PC-3 (cell line): ENCODE results near the gene AGAP9. TPM values are rescaled to one million over a fixed set of nuclear protein-coding genes. Genes with fewer than 3 reads are reported as not detected.
"Not testable (repeated sequence)": the region's sequence is repeated elsewhere in the genome, so short reads cannot be mapped to it uniquely, and the experiment has no call there.

Experiments used
- ATAC-seq: fragments of 200-7000 bp; cut with Tn5 transposase; 2 replicates; pipeline ENCODE4 v1.9.1; 2020; ENCODE audit warnings: mild to moderate bottlenecking, moderate library complexity
- BruUV-seq: library from RNA; stranded (reverse); fragments of 400-500 nt; replicated peaks from 2 replicates; lab custom pipeline; 2021; lab: Mats Ljungman, UMichigan
- CTCF ChIA-PET: fragments of 300-600 bp; sonication (Branson Sonifier 250); formaldehyde crosslinking; loops from one replicate; lab custom pipeline; 2022; ENCODE audit warnings: antibody characterized with exemption; lab: Charles Lee
- POLR2A ChIA-PET: fragments of 300-600 bp; sonication (Branson Sonifier 250); formaldehyde crosslinking; loops from one replicate; lab custom pipeline; 2022; ENCODE audit warnings: antibody characterized with exemption; ENCODE audit not compliant: unreplicated experiment; lab: Charles Lee
- DNase-seq: peaks from one replicate; pipeline ENCODE4 v3.0.0-alpha.2; 2015
- H2AFZ ChIP-seq: fragments of 300-600 bp; sonication (generic); 2 replicates; pipeline ENCODE4 v1.6.0; 2016; ENCODE audit warnings: antibody characterized with exemption, low read length
- H3F3A ChIP-seq: fragments of 300-600 bp; sonication (generic); one replicate; pipeline ENCODE4 v1.6.0; 2017; ENCODE audit warnings: antibody characterized with exemption, low read length, control low read depth, mild to moderate bottlenecking; ENCODE audit not compliant: unreplicated experiment
- H3K27ac ChIP-seq: fragments of 300-600 bp; sonication (generic); 2 replicates; pipeline ENCODE4 v1.5.1; 2016; ENCODE audit warnings: mild to moderate bottlenecking, low read length
- H3K27me3 ChIP-seq: fragments of 300-600 bp; sonication (generic); 2 replicates; pipeline ENCODE4 v1.6.1; 2016; ENCODE audit warnings: low read length, mixed read lengths
- H3K36me3 ChIP-seq: fragments of 300-600 bp; sonication (generic); 2 replicates; pipeline ENCODE4 v1.6.1; 2016; ENCODE audit warnings: low read depth, mixed run types, low read length, mixed read lengths
- H3K4me1 ChIP-seq: fragments of 300-600 bp; sonication (generic); 2 replicates; pipeline ENCODE4 v1.5.1; 2016; ENCODE audit warnings: low read length; ENCODE audit not compliant: insufficient read depth
- H3K4me2 ChIP-seq: fragments of 300-600 bp; sonication (generic); 2 replicates; pipeline ENCODE4 v1.6.0; 2016; ENCODE audit warnings: low read length
- H3K4me3 ChIP-seq: fragments of 300-600 bp; sonication (generic); 2 replicates; pipeline ENCODE4 v1.5.1; 2016; ENCODE audit warnings: mild to moderate bottlenecking, low read length, mixed read lengths
- H3K79me2 ChIP-seq: fragments of 300-600 bp; sonication (generic); 2 replicates; pipeline ENCODE4 v1.6.1; 2017; ENCODE audit warnings: low read length, mixed read lengths
- H3K9ac ChIP-seq: fragments of 300-600 bp; sonication (generic); 2 replicates; pipeline ENCODE4 v1.6.0; 2016; ENCODE audit warnings: mild to moderate bottlenecking, low read length
- H3K9me2 ChIP-seq: fragments of 300-600 bp; sonication (generic); replicated peaks from 2 replicates; pipeline ENCODE4 v1.6.1; 2016; ENCODE audit warnings: mixed run types, low read length, mixed read lengths
- H3K9me3 ChIP-seq: fragments of 300-600 bp; sonication (generic); 2 replicates; pipeline ENCODE4 v1.6.1; 2016; ENCODE audit warnings: low read length, mixed read lengths
- H4K20me1 ChIP-seq: fragments of 300-600 bp; sonication (generic); 2 replicates; pipeline ENCODE4 v1.6.1; 2016; ENCODE audit warnings: low read length, mixed read lengths
- CTCF ChIP-seq: fragments of 300-600 bp; sonication (generic); conservative IDR thresholded peaks from 2 replicates; pipeline ENCODE4 v1.5.1; 2017; ENCODE audit warnings: antibody characterized with exemption, low read depth, mild to moderate bottlenecking, low read length
- EZH2 ChIP-seq: fragments of 300-600 bp; sonication (generic); IDR thresholded peaks from one replicate; pipeline ENCODE4 v1.6.1; 2017; ENCODE audit warnings: antibody characterized with exemption, mild to moderate bottlenecking, low read length; ENCODE audit not compliant: unreplicated experiment
- EZH2phosphoT487 ChIP-seq: fragments of 300-600 bp; sonication (generic); IDR thresholded peaks from 2 replicates; pipeline ENCODE4 v1.6.1; 2018; ENCODE audit warnings: mild to moderate bottlenecking, antibody characterized with exemption, low read length, borderline replicate concordance
- intact Hi-C: fragments of 100-400 bp; cut with micrococcal nuclease; formaldehyde crosslinking; loops from 2 replicates; pipeline ENCODE4 v1.9.0; 2023
- total RNA-seq: library from RNA; depleted of rRNA; stranded (reverse); fragments of >200 nt; gene quantifications from 2 replicates; pipeline ENCODE4 v1.2.3, GENCODE V29; 2014

Gene AGAP9
- total RNA-seq, 1 experiment from 2014 or later, result 7.1 TPM

DNA sequence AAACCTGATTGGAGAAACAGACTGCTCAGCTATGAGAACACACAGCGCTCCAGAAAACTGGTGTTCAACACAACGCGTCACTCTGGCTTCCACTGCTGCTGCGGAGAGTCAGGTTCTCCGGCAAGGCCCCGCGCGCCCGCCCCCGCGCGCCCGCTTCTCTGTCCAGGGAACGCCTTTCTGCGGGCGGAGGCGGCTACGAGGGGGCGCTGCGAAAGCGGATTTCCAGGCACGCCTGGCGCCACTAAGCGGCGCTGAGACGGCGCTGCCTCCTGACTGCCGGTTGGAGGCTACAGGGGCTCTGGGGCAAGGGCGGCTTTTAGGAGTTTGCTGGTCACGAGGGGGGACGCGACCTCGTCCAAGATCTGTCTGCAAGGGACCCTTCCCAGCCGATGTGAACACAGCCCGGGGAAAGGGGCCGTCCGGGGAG is 62.2 kb downstream of the AGAP9 start:
- H3K4me2 ChIP-seq, result peak overlapping the region; percentile 68
- BruUV-seq, H2AFZ ChIP-seq, H3K4me1 ChIP-seq, H4K20me1 ChIP-seq, H3K27me3 ChIP-seq, H3F3A ChIP-seq, POLR2A ChIA-PET, H3K27ac ChIP-seq, intact Hi-C loops, H3K9ac ChIP-seq, H3K9me2 ChIP-seq, H3K36me3 ChIP-seq, H3K79me2 ChIP-seq, CTCF ChIA-PET, H3K9me3 ChIP-seq: not testable (repeated sequence)
- peak overlapping the region; percentile 40; the same call in 1 of the 2 replicates for H3K4me3 ChIP-seq
- peak; percentile 41 for TF ChIP-seq CTCF
- ATAC-seq, result peak; percentile 64
- peak; percentile 57 for DNase-seq

DNA sequence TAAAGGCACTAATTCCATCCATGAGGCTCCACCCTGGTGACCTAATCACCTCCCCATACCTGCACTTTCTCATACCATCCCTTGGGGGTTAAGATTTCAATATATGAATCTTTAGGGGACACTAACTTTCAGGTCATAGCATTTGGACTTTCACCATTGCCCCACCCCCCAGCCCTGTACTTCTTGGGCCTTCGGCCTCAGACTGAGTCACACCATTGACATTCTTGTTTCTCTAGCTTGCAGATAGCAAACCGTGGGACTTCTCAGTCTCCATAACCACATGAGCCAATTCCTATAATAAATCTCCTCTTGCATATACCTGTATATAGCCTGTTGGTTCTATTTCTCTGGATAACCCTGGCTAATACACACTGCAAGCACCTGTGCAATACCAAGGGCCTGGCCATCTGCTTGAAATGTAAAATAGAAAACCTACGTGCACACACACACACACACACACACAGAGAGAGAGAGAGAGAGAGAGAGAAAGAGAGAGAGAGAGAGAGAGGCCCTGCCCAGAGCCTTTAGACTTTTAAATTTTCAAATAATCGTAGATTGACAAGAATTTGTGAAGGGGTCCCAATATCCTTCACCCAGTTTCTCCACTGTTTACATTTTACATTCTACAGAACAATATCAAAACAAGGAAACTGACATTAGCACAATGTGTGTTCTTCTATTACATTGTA is 64.8 kb downstream of the AGAP9 start:
- no peak overlapping the region for H3K9ac ChIP-seq
- H3K27me3 ChIP-seq, result no peaks in the 10 kb centered on the region
- H3K9me2 ChIP-seq, result no peaks in the 10 kb centered on the region
- no peaks in the 10 kb centered on the region for H3K36me3 ChIP-seq
- no peaks in the 10 kb centered on the region for H3K9me3 ChIP-seq
- ChIA-PET POLR2A (no interaction called here), CTCF (interaction anchor here (0.6 kb wide), 1 partner anchor 99 kb away, joined by 3 read pairs; no protein-coding TSS in a partner anchor)
- ATAC-seq, result no peak
- no peak overlapping the region for H3K4me2 ChIP-seq
- H3K27ac ChIP-seq, result no peak overlapping the region
- no TSS peak for BruUV-seq
- H3F3A ChIP-seq, result no peaks in the 10 kb centered on the region
- DNase-seq, result peak; percentile 67
- TF ChIP-seq CTCF (no peak), EZH2phosphoT487 (no peak), EZH2 (no peak)
- peaks cover 9% of the 10 kb centered on the region for H3K4me1 ChIP-seq
- 0 out of 2 replicates have a peak overlapping the region, but pooled peaks have one; percentile 22 for H2AFZ ChIP-seq
- intact Hi-C loops, result no loop called here
- H3K4me3 ChIP-seq, result no peak overlapping the region
- H4K20me1 ChIP-seq, result no peaks in the 10 kb centered on the region
- no peaks in the 10 kb centered on the region for H3K79me2 ChIP-seq

DNA sequence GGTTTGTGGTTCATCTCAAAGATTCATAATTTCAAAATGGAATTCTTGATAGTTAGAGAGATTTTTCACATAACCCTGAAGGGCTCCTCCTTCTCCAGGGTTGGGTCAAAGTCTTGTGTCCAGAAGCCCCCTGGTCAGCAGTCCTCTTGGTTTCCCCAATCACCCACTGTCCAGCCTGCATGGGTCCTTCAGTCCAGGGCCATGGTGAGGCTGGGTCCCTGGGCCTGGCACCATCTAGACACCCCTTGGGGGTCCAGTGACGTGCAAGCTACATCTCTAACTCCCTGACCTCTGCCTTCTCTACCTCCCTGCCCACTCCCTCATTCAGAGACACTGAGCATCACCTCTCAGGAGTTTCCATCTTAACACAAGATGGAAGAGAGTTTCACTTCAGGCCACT is 65.6 kb downstream of the AGAP9 start:
- DNase-seq, result no peak
- Histone ChIP-seq H3K27ac (no peak overlapping the region), H3K4me3 (no peak overlapping the region), H3F3A (no peaks in the 10 kb centered on the region), H3K9me2 (no peaks in the 10 kb centered on the region), H3K9me3 (no peaks in the 10 kb centered on the region), H2AFZ (no peak overlapping the region), H3K27me3 (no peaks in the 10 kb centered on the region), H3K4me1 (peaks cover 9% of the 10 kb centered on the region), H4K20me1 (no peaks in the 10 kb centered on the region), H3K9ac (no peak overlapping the region), H3K4me2 (no peak overlapping the region), H3K36me3 (no peaks in the 10 kb centered on the region), H3K79me2 (no peaks in the 10 kb centered on the region)
- ChIA-PET CTCF (interaction anchor here (0.6 kb wide), 1 partner anchor 100 kb away, joined by 3 read pairs; no protein-coding TSS in a partner anchor), POLR2A (no interaction called here)
- intact Hi-C loops, result no loop called here
- no peak for TF ChIP-seq EZH2
- TF ChIP-seq CTCF, result no peak
- TF ChIP-seq EZH2phosphoT487, result no peak
- BruUV-seq, result no TSS peak
- ATAC-seq, result no peak
